Lung (tissue), 12 donors: ENCODE measurements around the gene SNX9. TPM values are rescaled to one million over a fixed set of nuclear protein-coding genes. Genes with fewer than 3 reads are reported as not detected.

Experiments
- ATAC-seq: fragments of 200-7000 bp; cut with Tn5 transposase; one replicate; pipeline ENCODE4 v1.9.1; 2020; ENCODE audit warnings: moderate number of reproducible peaks; ENCODE audit not compliant: insufficient read depth, low FRiP score
- DNase-seq, 3 donors: peaks; one replicate each; pipeline ENCODE4 v3.0.0-alpha.2; 2013 to 2017
- H3K27ac ChIP-seq, 2 donors: one replicate each; pipeline ENCODE4 v1.5.1; 2013; ENCODE audit warnings: mild to moderate bottlenecking in 2 of 2, moderate library complexity in 2 of 2, control low read depth in 1 of 2, inconsistent platforms in 1 of 2, low read depth in 1 of 2, low read length in 1 of 2
- H3K27me3 ChIP-seq, 3 donors: one replicate each; pipeline ENCODE4 v1.5.1; 2013; ENCODE audit warnings: low read length in 2 of 3; ENCODE audit not compliant: control insufficient read depth in 3 of 3, insufficient read depth in 3 of 3
- H3K36me3 ChIP-seq, 4 donors: one replicate each; pipeline ENCODE4 v1.5.1; 2013; ENCODE audit warnings: low read length in 4 of 4, mild to moderate bottlenecking in 1 of 4, moderate library complexity in 1 of 4; ENCODE audit not compliant: control insufficient read depth in 4 of 4, insufficient read depth in 4 of 4
- H3K4me1 ChIP-seq, 5 donors: one replicate each; pipeline ENCODE4 v1.5.1; 2013; ENCODE audit warnings: low read length in 5 of 5, mild to moderate bottlenecking in 2 of 5, moderate library complexity in 1 of 5; ENCODE audit not compliant: control insufficient read depth in 5 of 5, insufficient read depth in 5 of 5
- H3K4me3 ChIP-seq: one replicate; pipeline ENCODE4 v1.5.1; 2013; ENCODE audit warnings: mild to moderate bottlenecking, control low read depth, moderate library complexity
- H3K9ac ChIP-seq, 2 donors: one replicate each; pipeline ENCODE4 v1.5.1; 2013; ENCODE audit warnings: low read length in 2 of 2, control low read depth in 1 of 2; ENCODE audit not compliant: insufficient read depth in 1 of 2
- H3K9me3 ChIP-seq, 4 donors: one replicate each; pipeline ENCODE4 v1.5.1; 2013; ENCODE audit warnings: low read length in 3 of 4, mild to moderate bottlenecking in 1 of 4, moderate library complexity in 1 of 4; ENCODE audit not compliant: control insufficient read depth in 4 of 4, insufficient read depth in 3 of 4
- CTCF ChIP-seq: IDR thresholded peaks from 2 replicates; pipeline ENCODE4 v1.5.1; 2012; ENCODE audit warnings: mild to moderate bottlenecking; ENCODE audit errors: control extremely low read depth, extremely low read depth
- WGBS, 2 donors: extraction: QIAGEN DNeasy Blood & Tissue Kit; methylation state at CpG; one replicate each; pipeline ENCODE4 v1.1.7; 2013; 5-methylcytosine and 5-hydroxymethylcytosine counted together
- polyA plus RNA-seq, 2 donors: library from polyadenylated mRNA; stranded (reverse); fragments of 200-250 nt; gene quantifications; one replicate each; pipeline ENCODE4 v1.2.1, GENCODE V29; 2013
- total RNA-seq, 2 donors: library from RNA; depleted of rRNA in 1 of 2; stranded (reverse); fragments of >200 nt in 1 of 2; gene quantifications; one replicate each; pipeline ENCODE4 v1.2.1, GENCODE V29; 2014 to 2021
- donor health status: control.
- donor health status: control.
- donor health status: Bipolar disorder and iron deficiency.
- donor health status: healthy.
- donor health status: DM: yes; HTN: yes; CAD: no.

SNX9 gene
- total and polyA plus RNA-seq, 4 donors: 13.8 to 35.0 (median 23.8) TPM

GRCh38 chr6:157877573-157878438 lies 54.8 kb downstream of the SNX9 start:
- Histone ChIP-seq H3K4me1 (peaks cover 0 to 3% (median 2%) of the 10 kb centered on the region in 5 donors), H3K4me3 (no peak overlapping the region), H3K9me3 (no peaks in the 10 kb centered on the region), H3K9ac (no peak overlapping the region), H3K27ac (no peak overlapping the region), H3K27me3 (no peaks in the 10 kb centered on the region), H3K36me3 (peaks cover 6 to 31% (median 22%) of the 10 kb centered on the region in 4 donors)
- WGBS, 2 donors: 91% methylated on average over 7 of the region's 7 CpGs
- DNase-seq (no peak), ATAC-seq (no peak)
- TF ChIP-seq CTCF: no peak

DNA sequence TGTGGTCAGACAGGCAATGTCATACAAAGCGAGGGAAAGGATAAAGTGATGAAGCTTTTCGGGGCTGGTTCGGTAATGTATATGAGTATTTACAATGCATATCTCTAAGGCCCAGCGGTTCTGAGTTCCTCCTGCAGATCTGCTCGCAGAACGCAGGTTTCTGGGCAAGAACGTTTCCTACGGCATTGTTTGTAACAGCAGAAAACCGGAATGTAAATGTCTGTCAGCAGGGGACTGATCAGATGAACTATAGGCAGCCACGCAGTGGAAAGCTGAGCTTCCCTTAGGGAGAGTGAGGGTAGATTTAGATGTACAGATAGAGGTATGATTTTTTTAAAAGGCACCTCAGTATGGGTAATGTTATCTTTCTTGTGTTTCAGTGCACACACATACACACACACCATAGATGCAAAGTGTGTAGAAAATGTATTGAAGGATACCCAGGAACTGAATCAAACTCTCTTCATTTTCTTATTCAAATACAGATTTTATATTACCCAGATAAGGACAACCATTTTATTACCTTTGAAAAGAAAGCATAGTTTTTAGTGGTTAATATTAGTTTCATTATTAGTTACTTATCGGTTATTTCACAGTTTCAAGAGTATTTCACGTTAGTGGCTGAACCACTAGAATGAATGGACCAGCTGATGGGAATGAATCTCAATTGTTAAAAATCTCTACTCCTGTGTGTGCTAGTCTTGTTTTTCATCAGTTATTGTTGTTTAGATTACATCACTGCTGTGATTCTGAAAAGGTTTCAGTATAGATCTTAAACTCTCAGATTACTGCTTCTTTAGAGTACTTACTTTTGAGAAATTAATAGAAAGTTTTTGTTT lies 56.2 kb downstream of the SNX9 start:
- Histone ChIP-seq H3K4me3 (no peak overlapping the region), H3K27me3 (no peaks in the 10 kb centered on the region), H3K9ac (no peak overlapping the region), H3K9me3 (no peaks in the 10 kb centered on the region), H3K27ac (no peak overlapping the region), H3K4me1 (peaks cover 0 to 3% (median 0%) of the 10 kb centered on the region in 5 donors), H3K36me3 (peaks cover 4 to 28% (median 17%) of the 10 kb centered on the region in 4 donors)
- 81 to 92% methylated on average over 12 of the region's 12 CpGs for whole genome bisulfite sequencing, 2 donors
- no peak for TF ChIP-seq CTCF
- DNase-seq (peak in 1 of 3 donors; percentile 21), ATAC-seq (no peak)

DNA sequence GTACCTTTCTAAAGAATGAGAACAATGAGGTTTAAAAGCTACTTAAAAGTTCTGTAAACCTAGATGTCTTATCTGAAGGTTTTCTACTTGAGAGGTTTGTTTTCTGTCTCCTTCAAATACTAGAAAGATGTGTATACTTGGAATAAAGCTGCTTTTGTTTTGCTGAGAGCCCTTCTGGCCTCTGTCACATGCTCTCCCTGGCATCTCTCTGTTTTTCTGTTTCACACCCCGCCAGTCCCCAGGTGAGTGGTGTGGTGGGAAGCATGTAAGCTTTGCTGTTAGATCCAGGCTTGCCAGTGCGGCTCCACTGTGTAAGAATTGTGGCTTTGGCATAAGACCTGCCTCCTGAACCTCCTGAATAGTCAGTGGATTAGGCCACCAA lies 56.8 kb downstream of the SNX9 start:
- H3K4me3 ChIP-seq: no peak overlapping the region
- peak; percentile 71 for ATAC-seq
- peaks cover 0 to 7% (median 0%) of the 10 kb centered on the region in 5 donors for H3K4me1 ChIP-seq
- no peak for TF ChIP-seq CTCF
- DNase-seq: peak; percentile 53 to 82 (median 53)
- 80 to 86% methylated on average over 2 of the region's 2 CpGs for WGBS, 2 donors
- H3K36me3 ChIP-seq: peaks cover 4 to 27% (median 15%) of the 10 kb centered on the region in 4 donors
- H3K9me3 ChIP-seq: no peaks in the 10 kb centered on the region
- H3K27ac ChIP-seq: no peak overlapping the region
- no peaks in the 10 kb centered on the region for H3K27me3 ChIP-seq
- H3K9ac ChIP-seq: no peak overlapping the region
